ENCODE measurements around the gene TEAD3.

GRCh38 chr6:35448191-35448590 lies 48.7 kb downstream of the TEAD3 start:
- no peak for TF ChIP-seq CTCF (IDR thresholded peaks at IDR 0.05)
- TF ChIP-seq POLR2A (IDR thresholded peaks at IDR 0.05) = no peak
